ENCODE results near the gene FOXJ2. TPM values are rescaled to one million over a fixed set of nuclear protein-coding genes. Genes with fewer than 3 reads are reported as not detected.

Gene FOXJ2
- total RNA-seq, 2 experiments from 2014 or later: 17.6 to 17.7 TPM

- intact Hi-C loops (cut with micrococcal nuclease): loop anchor here (1.0 to 10.0 kb wide), 3 partner anchors 50 to 153 kb away; partner anchors contain the start of gene NECAP1
- DNase-seq: no peak
- Mint-ChIP-seq H3K27me3 (ENCODE audit: low read depth) (no peaks in the 10 kb centered on the region), H3K27ac (peak overlapping the region; percentile 86), H3K9me3 (no peaks in the 10 kb centered on the region), H3K4me1 (ENCODE audit: low read depth) (peaks cover 45% of the 10 kb centered on the region), H3K4me3 (peak overlapping the region; percentile 80), H3K36me3 (ENCODE audit: low read depth) (peaks cover 10% of the 10 kb centered on the region)
- CTCF ChIA-PET: interaction anchor here (0.8 to 4.7 kb wide), 3 partner anchors 10 to 78 kb away, joined by 3 to 42 read pairs (median 4); no protein-coding TSS in a partner anchor
Measured at GRCh38 chr12:8031872-8032241, 659 bp upstream of the FOXJ2 start.

DNA sequence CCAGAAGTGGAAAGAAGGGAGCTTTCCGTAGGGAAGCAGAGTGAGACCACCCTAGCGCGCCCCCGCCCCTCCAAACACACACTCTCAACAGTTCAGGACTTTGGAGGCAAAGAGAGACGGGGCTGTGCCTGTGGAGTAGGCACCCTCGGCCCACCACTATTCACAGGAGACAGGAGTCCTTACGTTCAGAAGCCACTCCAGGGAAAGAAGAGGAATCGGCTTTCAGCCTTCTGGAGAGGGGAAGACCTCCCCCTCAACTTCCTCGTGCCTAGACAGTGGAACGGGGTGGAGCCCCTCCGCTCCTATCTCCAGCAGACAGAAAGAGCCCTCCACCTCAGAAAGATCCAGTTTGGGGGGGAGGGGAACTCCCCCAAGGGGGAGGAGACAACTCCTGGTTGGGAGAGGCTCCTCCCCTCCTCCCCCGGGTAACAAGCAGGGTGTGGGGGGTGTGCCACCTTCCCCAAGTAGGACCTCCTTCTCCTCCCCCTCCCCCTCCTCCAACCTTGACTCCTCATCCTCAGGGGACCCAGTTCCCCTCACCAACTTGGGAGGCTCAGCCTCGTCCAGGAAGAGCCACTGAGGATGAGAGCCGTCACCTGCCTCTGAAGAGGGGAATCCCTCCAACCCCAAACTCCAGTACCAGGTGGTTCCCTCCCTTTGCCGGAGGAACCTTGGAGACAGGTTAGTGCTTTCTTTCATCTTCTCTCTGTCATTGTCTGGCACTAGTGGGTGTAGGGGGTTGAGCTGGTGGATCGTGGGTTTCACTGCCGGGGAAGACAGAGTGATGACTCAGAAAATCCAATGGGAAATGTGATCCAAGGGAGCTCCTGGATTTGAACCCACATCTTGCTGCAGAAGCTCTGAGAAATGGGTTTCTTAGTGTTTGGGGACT lies 883 bp downstream of the FOXJ2 start:
- Mint-ChIP-seq H3K27me3 (ENCODE audit: low read depth) (no peaks in the 10 kb centered on the region), H3K9me3 (no peaks in the 10 kb centered on the region), H3K27ac (peak overlapping the region; percentile 85), H3K4me3 (peak overlapping the region; percentile 82), H3K36me3 (ENCODE audit: low read depth) (peaks cover 9% of the 10 kb centered on the region), H3K4me1 (ENCODE audit: low read depth) (peaks cover 54% of the 10 kb centered on the region)
- peak; percentile 64 for DNase-seq
- intact Hi-C loops (cut with micrococcal nuclease): loop anchor here (10.0 kb wide), 1 partner anchor 151 kb away; no protein-coding TSS in a partner anchor
- CTCF ChIA-PET: interaction anchor here (0.6 to 4.7 kb wide), 3 partner anchors 11 to 831 kb away, joined by 3 to 42 read pairs (median 7); no protein-coding TSS in a partner anchor

DNA sequence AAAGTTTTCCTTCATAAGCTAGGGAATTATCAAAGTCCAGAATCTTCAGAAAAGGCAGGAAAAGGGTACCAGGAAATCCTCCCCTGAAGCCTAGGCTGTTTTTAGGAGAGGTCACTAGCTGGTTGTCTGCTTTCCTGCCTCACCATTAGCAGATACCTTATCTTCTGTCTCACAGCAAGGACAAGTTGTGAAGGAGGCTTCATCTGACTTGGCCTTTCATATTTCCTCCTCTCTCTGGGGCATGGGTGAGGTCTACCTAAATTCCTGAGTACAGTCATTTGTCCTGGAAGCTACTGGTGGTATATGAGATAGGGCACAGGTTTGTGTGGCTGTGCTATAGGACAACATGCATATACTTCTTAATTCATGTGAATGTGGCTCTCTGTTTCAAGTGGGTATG lies 2.3 kb downstream of the FOXJ2 start:
- H3K27me3 Mint-ChIP-seq (ENCODE audit: low read depth): no peaks in the 10 kb centered on the region
- CTCF ChIA-PET: interaction anchor here (1.4 to 4.7 kb wide), 3 partner anchors 10 to 44 kb away, joined by 5 to 42 read pairs (median 7); no protein-coding TSS in a partner anchor
- H3K4me3 Mint-ChIP-seq: peak overlapping the region; percentile 82
- H3K36me3 Mint-ChIP-seq (ENCODE audit: low read depth): peaks cover 11% of the 10 kb centered on the region
- no peak for DNase-seq
- H3K4me1 Mint-ChIP-seq (ENCODE audit: low read depth): peaks cover 61% of the 10 kb centered on the region
- H3K27ac Mint-ChIP-seq: peak overlapping the region; percentile 23
- no peaks in the 10 kb centered on the region for H3K9me3 Mint-ChIP-seq
- intact Hi-C loops (cut with micrococcal nuclease): loop anchor here (10.0 kb wide), 1 partner anchor 150 kb away; no protein-coding TSS in a partner anchor

DNA sequence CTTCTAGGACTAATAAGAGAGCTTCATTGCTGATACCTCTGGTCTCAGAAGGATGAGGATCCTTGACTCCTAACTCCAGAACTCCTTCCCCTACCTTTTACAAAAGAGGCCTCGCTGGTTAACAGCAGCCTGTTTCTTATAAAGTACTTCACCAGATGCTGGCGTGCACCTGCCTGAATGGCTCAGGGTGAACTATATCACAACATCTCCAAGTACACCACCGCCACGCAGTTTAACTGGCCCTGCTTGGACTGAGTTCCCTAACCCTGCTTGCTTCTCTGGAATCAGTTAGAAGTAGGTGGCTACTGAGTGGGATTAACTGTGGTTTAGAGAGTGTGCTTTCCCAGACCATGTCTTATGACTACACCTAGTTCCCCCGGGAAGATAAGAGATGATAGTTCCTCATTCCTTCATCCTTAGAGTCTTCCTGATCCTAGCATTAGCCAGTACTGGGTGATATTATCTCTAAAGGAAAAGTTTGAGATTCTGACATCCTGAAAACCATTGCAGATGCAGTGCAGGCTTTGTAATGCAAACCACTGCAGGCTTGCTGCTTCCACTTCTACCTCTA lies 3.0 kb downstream of the FOXJ2 start:
- peaks cover 59% of the 10 kb centered on the region for H3K4me1 Mint-ChIP-seq (ENCODE audit: low read depth)
- DNase-seq: no peak
- H3K27me3 Mint-ChIP-seq (ENCODE audit: low read depth): no peaks in the 10 kb centered on the region
- H3K36me3 Mint-ChIP-seq (ENCODE audit: low read depth): peaks cover 12% of the 10 kb centered on the region
- H3K9me3 Mint-ChIP-seq: no peaks in the 10 kb centered on the region
- intact Hi-C loops (cut with micrococcal nuclease): loop anchor here (10.0 kb wide), 1 partner anchor 149 kb away; no protein-coding TSS in a partner anchor
- CTCF ChIA-PET: interaction anchor here (0.7 to 4.7 kb wide), 4 partner anchors 9 to 43 kb away, joined by 3 to 42 read pairs (median 4); no protein-coding TSS in a partner anchor
- no peak overlapping the region for H3K4me3 Mint-ChIP-seq
- no peak overlapping the region for H3K27ac Mint-ChIP-seq

DNA sequence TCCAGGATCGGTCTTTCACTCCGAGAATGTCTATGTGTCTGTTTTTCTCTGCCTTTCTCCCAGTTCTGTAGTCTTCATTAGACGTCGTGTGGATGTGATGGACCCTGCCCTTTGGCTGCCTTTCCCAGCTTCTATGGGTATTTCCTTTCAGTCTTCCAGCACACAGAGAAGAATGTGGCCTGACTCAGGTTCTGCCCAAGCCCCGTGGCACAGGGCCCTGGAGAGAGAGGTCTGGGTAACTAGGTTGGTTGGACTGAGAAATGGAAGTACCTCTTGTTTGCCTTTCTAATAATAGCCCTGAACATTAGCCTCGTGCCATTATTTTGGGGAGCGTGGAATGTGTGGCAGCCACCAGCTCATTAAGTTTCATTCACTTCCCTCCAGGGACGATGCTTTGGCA lies 3.8 kb downstream of the FOXJ2 start:
- no peak for DNase-seq
- no peaks in the 10 kb centered on the region for H3K27me3 Mint-ChIP-seq (ENCODE audit: low read depth)
- no peak overlapping the region for H3K27ac Mint-ChIP-seq
- intact Hi-C loops (cut with micrococcal nuclease): loop anchor here (10.0 kb wide), 1 partner anchor 148 kb away; no protein-coding TSS in a partner anchor
- peaks cover 59% of the 10 kb centered on the region for H3K4me1 Mint-ChIP-seq (ENCODE audit: low read depth)
- no peak overlapping the region for H3K4me3 Mint-ChIP-seq
- peaks cover 12% of the 10 kb centered on the region for H3K36me3 Mint-ChIP-seq (ENCODE audit: low read depth)
- H3K9me3 Mint-ChIP-seq: no peaks in the 10 kb centered on the region
- CTCF ChIA-PET: interaction anchor here (0.7 to 4.7 kb wide), 3 partner anchors 9 to 42 kb away, joined by 3 to 42 read pairs (median 3); no protein-coding TSS in a partner anchor

GRCh38 chr12:8037046-8037663 lies 4.6 kb downstream of the FOXJ2 start:
- no peaks in the 10 kb centered on the region for H3K27me3 Mint-ChIP-seq (ENCODE audit: low read depth)
- intact Hi-C loops (cut with micrococcal nuclease): loop anchor here (10.0 kb wide), 1 partner anchor 148 kb away; no protein-coding TSS in a partner anchor
- DNase-seq: no peak
- H3K9me3 Mint-ChIP-seq: no peaks in the 10 kb centered on the region
- H3K4me3 Mint-ChIP-seq: no peak overlapping the region
- no peak overlapping the region for H3K27ac Mint-ChIP-seq
- peaks cover 12% of the 10 kb centered on the region for H3K36me3 Mint-ChIP-seq (ENCODE audit: low read depth)
- peaks cover 55% of the 10 kb centered on the region for H3K4me1 Mint-ChIP-seq (ENCODE audit: low read depth)
- CTCF ChIA-PET: interaction anchor here (0.6 to 3.1 kb wide), 5 partner anchors 11 to 219 kb away, joined by 3 to 17 read pairs (median 4); no protein-coding TSS in a partner anchor

- H3K4me3 Mint-ChIP-seq: peak overlapping the region; percentile 16
- intact Hi-C loops (cut with micrococcal nuclease): loop anchor here (10.0 kb wide), 1 partner anchor 147 kb away; no protein-coding TSS in a partner anchor
- H3K27me3 Mint-ChIP-seq (ENCODE audit: low read depth): no peaks in the 10 kb centered on the region
- H3K27ac Mint-ChIP-seq: no peak overlapping the region
- CTCF ChIA-PET: interaction anchor here (0.8 to 3.1 kb wide), 7 partner anchors 9 to 200 kb away, joined by 3 to 17 read pairs (median 4); no protein-coding TSS in a partner anchor
- H3K4me1 Mint-ChIP-seq (ENCODE audit: low read depth): peaks cover 55% of the 10 kb centered on the region
- H3K9me3 Mint-ChIP-seq: no peaks in the 10 kb centered on the region
- H3K36me3 Mint-ChIP-seq (ENCODE audit: low read depth): peaks cover 17% of the 10 kb centered on the region
- peak; percentile 43 for DNase-seq
Measured at GRCh38 chr12:8037947-8038346, 5.4 kb downstream of the FOXJ2 start.

DNA sequence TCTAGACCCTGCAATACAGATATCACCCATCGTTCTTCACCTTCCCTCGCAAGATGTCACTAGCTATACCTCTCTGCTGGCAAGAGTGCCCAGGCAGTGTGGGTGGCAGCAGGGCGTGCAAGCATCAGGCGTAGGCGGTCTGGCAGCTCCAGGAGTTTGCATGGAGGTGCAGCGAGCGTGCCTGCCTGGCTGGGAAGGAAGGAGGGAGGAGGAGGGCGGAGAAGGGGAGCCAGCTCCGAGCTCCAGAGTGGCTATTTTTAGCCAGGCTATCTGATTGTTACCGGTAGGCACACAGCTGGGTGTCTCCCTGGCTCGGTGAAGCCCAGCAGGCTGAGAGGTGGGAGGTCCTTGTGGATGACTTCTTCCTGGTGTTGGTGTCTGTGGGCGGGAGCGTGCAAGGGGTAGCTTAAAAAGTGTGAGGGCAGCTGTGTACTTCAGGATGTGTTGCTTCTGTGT lies 6.2 kb downstream of the FOXJ2 start:
- H3K4me1 Mint-ChIP-seq (ENCODE audit: low read depth): peaks cover 55% of the 10 kb centered on the region
- peak overlapping the region; percentile 16 for H3K4me3 Mint-ChIP-seq
- peak; percentile 57 for DNase-seq
- peaks cover 18% of the 10 kb centered on the region for H3K36me3 Mint-ChIP-seq (ENCODE audit: low read depth)
- CTCF ChIA-PET: interaction anchor here (0.6 to 3.1 kb wide), 6 partner anchors 8 to 338 kb away, joined by 3 to 17 read pairs (median 4); no protein-coding TSS in a partner anchor
- H3K27ac Mint-ChIP-seq: no peak overlapping the region
- intact Hi-C loops (cut with micrococcal nuclease): loop anchor here (10.0 kb wide), 1 partner anchor 146 kb away; no protein-coding TSS in a partner anchor
- H3K27me3 Mint-ChIP-seq (ENCODE audit: low read depth): no peaks in the 10 kb centered on the region
- no peaks in the 10 kb centered on the region for H3K9me3 Mint-ChIP-seq

DNA sequence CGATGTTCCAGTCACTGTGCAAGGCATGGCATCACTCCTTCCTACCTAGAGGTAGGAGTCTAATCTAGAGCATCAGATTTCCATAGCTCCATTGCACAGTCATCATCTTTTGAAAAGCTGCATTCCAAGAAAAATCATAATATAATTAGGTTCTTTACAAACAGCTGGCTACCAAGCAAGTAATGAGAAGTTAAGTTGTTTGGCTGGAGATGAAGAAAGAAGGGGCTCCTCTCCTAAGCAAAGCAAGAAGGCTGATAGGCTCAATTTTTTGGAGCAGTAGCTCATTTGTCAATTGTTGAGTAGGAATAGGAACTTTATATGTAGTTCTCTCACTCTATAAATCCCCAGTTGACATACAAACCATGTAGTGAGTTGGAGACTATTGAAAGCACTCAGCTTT lies 8.3 kb downstream of the FOXJ2 start:
- H3K27me3 Mint-ChIP-seq (ENCODE audit: low read depth): no peaks in the 10 kb centered on the region
- DNase-seq: no peak
- H3K27ac Mint-ChIP-seq: no peak overlapping the region
- CTCF ChIA-PET: interaction anchor here (0.6 to 10.7 kb wide), 8 partner anchors 9 to 259 kb away, joined by 3 to 205 read pairs (median 3); partner anchors contain the start of gene FOXJ2
- intact Hi-C loops (cut with micrococcal nuclease): no loop called here
- peaks cover 28% of the 10 kb centered on the region for H3K36me3 Mint-ChIP-seq (ENCODE audit: low read depth)
- peaks cover 35% of the 10 kb centered on the region for H3K4me1 Mint-ChIP-seq (ENCODE audit: low read depth)
- no peak overlapping the region for H3K4me3 Mint-ChIP-seq
- H3K9me3 Mint-ChIP-seq: no peaks in the 10 kb centered on the region

- CTCF ChIA-PET: interaction anchor here (0.5 to 10.7 kb wide), 15 partner anchors 8 to 187 kb away, joined by 3 to 205 read pairs (median 4); partner anchors contain the start of genes C3AR1, FOXJ2 and NECAP1
- Mint-ChIP-seq H3K36me3 (ENCODE audit: low read depth) (peaks cover 53% of the 10 kb centered on the region), H3K27ac (no peak overlapping the region), H3K4me1 (ENCODE audit: low read depth) (peaks cover 18% of the 10 kb centered on the region), H3K4me3 (no peak overlapping the region), H3K9me3 (no peaks in the 10 kb centered on the region), H3K27me3 (ENCODE audit: low read depth) (no peaks in the 10 kb centered on the region)
- peak; percentile 91 for DNase-seq
- intact Hi-C loops (cut with micrococcal nuclease): loop anchor here (1.0 kb wide), 1 partner anchor 32 kb away; no protein-coding TSS in a partner anchor
Measured at GRCh38 chr12:8045952-8046944, 13.7 kb downstream of the FOXJ2 start.

Measured in activated naive CD4-positive, alpha-beta T cell treated with anti-CD3 and anti-CD28 coated beads for 36 hours (primary cell).